ENCODE measurements around the gene PRRC2A. TPM values are rescaled to one million over a fixed set of nuclear protein-coding genes. Genes with fewer than 3 reads are reported as not detected.

PRRC2A gene
- total RNA-seq, 3 donors from 2014 or later, result 109 to 151 (median 120) TPM

- peak; percentile 55 to 75 (median 58) for DNase-seq
- Histone ChIP-seq H3K4me1 (ENCODE audit: low read depth) (peaks cover under 1% of the 10 kb centered on the region), H3K36me3 (ENCODE audit: low read depth) (no peaks in the 10 kb centered on the region), H3K4me3 (peak within 1 kb of the TSS; percentile 6), H3K9me3 (no peaks in the 10 kb centered on the region)
- intact Hi-C loops (cut with DNase I, micrococcal nuclease), result no loop called here
- no peak for TF ChIP-seq CTCF (IDR thresholded peaks at IDR 0.05)
- peak; percentile 54 for ATAC-seq
Measured at GRCh38 chr6:31575335-31575901, 45.1 kb upstream of the PRRC2A start, which contains the start of gene TNF. Gene TNF (plus strand): TSS chr6:31575565. CDS start chr6:31575742, 177 bp downstream.

- no peaks in the 10 kb centered on the region for H3K9me3 ChIP-seq
- H3K4me3 ChIP-seq, result peak overlapping the region; percentile 6
- no peak for ATAC-seq
- H3K4me1 ChIP-seq (ENCODE audit: low read depth), result peaks cover 5% of the 10 kb centered on the region
- H3K36me3 ChIP-seq (ENCODE audit: low read depth), result no peaks in the 10 kb centered on the region
- intact Hi-C loops (cut with DNase I, micrococcal nuclease), result no loop called here
- DNase-seq, result no peak
- no peak for TF ChIP-seq CTCF (IDR thresholded peaks at IDR 0.05)
Measured at GRCh38 chr6:31575952-31576685, 44.4 kb upstream of the PRRC2A start.

- no peak for TF ChIP-seq CTCF (IDR thresholded peaks at IDR 0.05)
- no peaks in the 10 kb centered on the region for H3K9me3 ChIP-seq
- DNase-seq (peak in 2 of 3 donors; percentile 43 to 76), ATAC-seq (peak; percentile 25)
- no peak overlapping the region for H3K4me3 ChIP-seq
- intact Hi-C loops (cut with DNase I, micrococcal nuclease), result no loop called here
- peaks cover 5% of the 10 kb centered on the region for H3K4me1 ChIP-seq (ENCODE audit: low read depth)
- no peaks in the 10 kb centered on the region for H3K36me3 ChIP-seq (ENCODE audit: low read depth)
Measured at GRCh38 chr6:31576897-31577578, 43.5 kb upstream of the PRRC2A start.

GRCh38 chr6:31577579-31577966, 42.9 kb upstream of the PRRC2A start:
- Histone ChIP-seq H3K4me3 (no peak overlapping the region), H3K36me3 (ENCODE audit: low read depth) (no peaks in the 10 kb centered on the region), H3K4me1 (ENCODE audit: low read depth) (peaks cover 5% of the 10 kb centered on the region), H3K9me3 (no peaks in the 10 kb centered on the region)
- ATAC-seq (no peak), DNase-seq (no peak)
- intact Hi-C loops (cut with DNase I, micrococcal nuclease), result no loop called here
- TF ChIP-seq CTCF (IDR thresholded peaks at IDR 0.05), result no peak

- Histone ChIP-seq H3K4me1 (ENCODE audit: low read depth) (peaks cover 5% of the 10 kb centered on the region), H3K9me3 (no peaks in the 10 kb centered on the region), H3K36me3 (ENCODE audit: low read depth) (no peaks in the 10 kb centered on the region), H3K4me3 (no peak overlapping the region)
- no peak for ATAC-seq
- TF ChIP-seq CTCF (IDR thresholded peaks at IDR 0.05), result no peak
- intact Hi-C loops (cut with DNase I, micrococcal nuclease), result no loop called here
- DNase-seq, result no peak
Measured at GRCh38 chr6:31578184-31579118, 42.1 kb upstream of the PRRC2A start.
